SK-N-SH (cell line): ENCODE results near the gene FETUB. TPM values are rescaled to one million over a fixed set of nuclear protein-coding genes. Genes with fewer than 3 reads are reported as not detected.

Experiments used
- CTCF ChIA-PET: fragments of 300-600, 350-600 bp; formaldehyde crosslinking; extraction: SDS; loops from one replicate; lab custom pipeline; 2021; lab: Yijun Ruan, JAX
- POLR2A ChIA-PET: fragments of 350-600 bp; sonication (Branson Sonifier 250); formaldehyde crosslinking; extraction: SDS; loops from one replicate; lab custom pipeline; 2020; ENCODE audit warnings: antibody characterized with exemption, inconsistent platforms; lab: Yijun Ruan, JAX
- DNase-seq: peaks from one replicate; pipeline ENCODE4 v3.0.0; 2012
- H2AFZ ChIP-seq: fragments of 200-600 bp; sonication (generic); 2 replicates; pipeline ENCODE4 v1.8.1; 2016; ENCODE audit warnings: antibody characterized with exemption, mild to moderate bottlenecking, low read depth
- H3F3A ChIP-seq: fragments of 200-600 bp; sonication (generic); replicated peaks from 2 replicates; pipeline ENCODE3; 2016; ENCODE audit warnings: antibody characterized with exemption, mild to moderate bottlenecking; ENCODE audit not compliant: insufficient read depth
- H3K27ac ChIP-seq, 2 experiments: fragments of 200-500 bp in 1 of 2; fragments of 200-600 bp in 1 of 2; sonication (Bioruptor generic) in 1 of 2; sonication (generic), shearing (Covaris generic) in 1 of 2; 2 replicates each; pipeline versions ENCODE4 v1.5.1 to v1.6.1; 2014 to 2016; ENCODE audit warnings: low read depth in 2 of 2, inconsistent platforms in 1 of 2, low read length in 1 of 2, mild to moderate bottlenecking in 1 of 2, mixed read lengths in 1 of 2
- H3K27me3 ChIP-seq: fragments of 200-600 bp; sonication (generic), shearing (Covaris generic); 2 replicates; pipeline ENCODE4 v1.6.1; 2016; ENCODE audit warnings: mixed run types; ENCODE audit not compliant: insufficient read depth
- H3K36me3 ChIP-seq, 2 experiments: fragments of 200-500 bp in 1 of 2; fragments of 200-600 bp in 1 of 2; sonication (Bioruptor generic) in 1 of 2; sonication (generic) in 1 of 2; replicated peaks in 1 of 2; 2 replicates each; pipeline versions ENCODE3 to v1.5.1; 2014 to 2016; ENCODE audit warnings: low read length in 1 of 2, mild to moderate bottlenecking in 1 of 2; ENCODE audit not compliant: insufficient read depth in 2 of 2, control insufficient read depth in 1 of 2
- H3K4me1 ChIP-seq, 2 experiments: fragments of 200-500 bp in 1 of 2; fragments of 200-600 bp in 1 of 2; sonication (Bioruptor generic) in 1 of 2; sonication (generic), shearing (Covaris generic) in 1 of 2; 2 replicates each; pipeline versions ENCODE4 v1.5.1 to v1.6.1; 2014 to 2016; ENCODE audit warnings: low read depth in 1 of 2, low read length in 1 of 2, mixed run types in 1 of 2; ENCODE audit not compliant: insufficient read depth in 2 of 2, control insufficient read depth in 1 of 2
- H3K4me2 ChIP-seq: fragments of 200-600 bp; sonication (generic), shearing (Covaris generic); 2 replicates; pipeline ENCODE4 v1.6.1; 2017; ENCODE audit warnings: mixed run types
- H3K4me3 ChIP-seq, 2 experiments: fragments of 200-500 bp in 1 of 2; fragments of 200-600 bp in 1 of 2; sonication (Bioruptor generic) in 1 of 2; sonication (generic), shearing (Covaris generic) in 1 of 2; 2 replicates each; pipeline versions ENCODE4 v1.5.1 to v1.8.1; 2014 to 2016; ENCODE audit warnings: low read depth in 2 of 2, inconsistent platforms in 1 of 2, low read length in 1 of 2, mild to moderate bottlenecking in 1 of 2, mixed read lengths in 1 of 2, moderate library complexity in 1 of 2
- H3K79me2 ChIP-seq: fragments of 200-600 bp; sonication (generic); 2 replicates; pipeline ENCODE4 v1.8.1; 2017; ENCODE audit warnings: mild to moderate bottlenecking; ENCODE audit not compliant: insufficient read depth
- H3K9ac ChIP-seq: fragments of 200-600 bp; sonication (generic); 2 replicates; pipeline ENCODE4 v1.6.1; 2017; ENCODE audit warnings: mixed run types
- H3K9me2 ChIP-seq: fragments of 200-600 bp; sonication (generic); 2 replicates; pipeline ENCODE4 v1.6.1; 2017; ENCODE audit warnings: mixed run types
- H3K9me3 ChIP-seq: fragments of 200-600 bp; sonication (generic); 2 replicates; pipeline ENCODE4 v1.6.1; 2017; ENCODE audit warnings: mixed run types, mild to moderate bottlenecking, moderate library complexity
- H4K20me1 ChIP-seq: fragments of 200-600 bp; sonication (generic); 2 replicates; pipeline ENCODE4 v1.6.1; 2017; ENCODE audit warnings: mild to moderate bottlenecking, mixed run types; ENCODE audit not compliant: insufficient read depth
- EZH2phosphoT487 ChIP-seq: fragments of 200-600 bp; sonication (generic); IDR thresholded peaks from 2 replicates; pipeline ENCODE4 v1.6.1; 2017; ENCODE audit warnings: low read depth, mixed run types, mild to moderate bottlenecking, antibody characterized with exemption, moderate library complexity, borderline replicate concordance
- MEF2A ChIP-seq: IDR thresholded peaks from 2 replicates; pipeline ENCODE4 v1.4.0; 2012; ENCODE audit warnings: low read depth, borderline replicate concordance
- MXI1 ChIP-seq: IDR thresholded peaks from 2 replicates; pipeline ENCODE4 v1.6.1; 2012; ENCODE audit warnings: mild to moderate bottlenecking, low read depth, low read length, improper control_type of control experiment
- NRF1 ChIP-seq: IDR thresholded peaks from 2 replicates; pipeline ENCODE4 v1.6.1; 2012; ENCODE audit warnings: low read depth, mild to moderate bottlenecking, low read length
- RXRA ChIP-seq: IDR thresholded peaks from 2 replicates; pipeline ENCODE4 v1.4.0; 2012; ENCODE audit warnings: low read depth, mild to moderate bottlenecking, borderline replicate concordance
- SMC3 ChIP-seq: IDR thresholded peaks from 2 replicates; pipeline ENCODE4 v1.6.1; 2012; ENCODE audit warnings: low read depth, low read length, improper control_type of control experiment
- TAF1 ChIP-seq: IDR thresholded peaks from 2 replicates; pipeline ENCODE4 v1.6.1; 2012; ENCODE audit warnings: low read depth, mild to moderate bottlenecking, low read length, moderate library complexity, borderline replicate concordance
- TCF12 ChIP-seq: IDR thresholded peaks from 2 replicates; pipeline ENCODE4 v1.4.0; 2012
- TEAD4 ChIP-seq: IDR thresholded peaks from 2 replicates; pipeline ENCODE4 v1.4.0; 2012; ENCODE audit warnings: mild to moderate bottlenecking, borderline replicate concordance; ENCODE audit not compliant: insufficient read depth
- USF2 ChIP-seq: fragments of 150-350 bp; IDR thresholded peaks from 2 replicates; pipeline ENCODE4 v1.6.1; 2017; ENCODE audit warnings: antibody characterized with exemption, low read length, low read depth, borderline replicate concordance
- WGBS: methylation state at CpG from one replicate; pipeline ENCODE4 v1.1.6; 2017; ENCODE audit warnings: low lambda C conversion rate; 5-methylcytosine and 5-hydroxymethylcytosine counted together
- polyA plus RNA-seq, 3 experiments: library from polyadenylated mRNA; depleted of rRNA; stranded (reverse); fragments of >200 nt; gene quantifications; 2 replicates each; pipeline ENCODE4 v1.2.3, GENCODE V29; 2012
- TF ChIP-seq, protein P1 (sequence below): fragments of 200-600 bp; sonication (generic); IDR thresholded peaks from 2 replicates; pipeline ENCODE4 v1.6.1; 2017; ENCODE audit warnings: antibody characterized with exemption, mild to moderate bottlenecking, moderate library complexity
- TF ChIP-seq, protein P2 (sequence below): IDR thresholded peaks from 2 replicates; pipeline ENCODE4 v1.4.0; 2012; ENCODE audit warnings: low read depth

FETUB gene
- polyA plus RNA-seq, 1 of the 3 experiments (the other 2 are of a cell fraction), result 0.05 TPM

DNA sequence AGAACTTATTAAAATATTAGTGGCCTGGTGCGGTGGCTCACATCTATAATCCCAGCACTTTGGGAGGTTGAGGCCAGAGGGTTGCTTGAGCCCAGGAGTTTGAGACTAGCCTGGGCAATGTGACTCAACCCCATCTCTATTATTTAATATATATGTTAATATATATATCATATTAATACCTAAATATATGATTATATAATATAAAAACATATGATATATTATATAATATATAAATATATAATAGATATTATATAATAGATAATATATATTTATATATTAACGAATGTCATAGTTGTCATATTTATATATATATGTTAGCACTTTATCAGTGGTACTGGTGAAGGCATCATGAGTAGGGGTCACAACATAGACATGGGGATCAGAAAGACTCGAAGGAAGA is 30.9 kb downstream of the FETUB start:
- Histone ChIP-seq H3K4me1 (no peaks in the 10 kb centered on the region), H3K27me3 (peaks cover 20% of the 10 kb centered on the region; the same call in 1 of the 2 replicates), H2AFZ (no peak overlapping the region), H3K27ac (no peak overlapping the region), H3K9me2 (no peaks in the 10 kb centered on the region), H3K9me3 (no peaks in the 10 kb centered on the region), H3K9ac (no peak overlapping the region), H3F3A (no peaks in the 10 kb centered on the region), H3K79me2 (no peaks in the 10 kb centered on the region), H3K36me3 (no peaks in the 10 kb centered on the region), H3K4me2 (no peak overlapping the region), H4K20me1 (no peaks in the 10 kb centered on the region), H3K4me3 (no peak overlapping the region)
- TF ChIP-seq, protein P1, sequence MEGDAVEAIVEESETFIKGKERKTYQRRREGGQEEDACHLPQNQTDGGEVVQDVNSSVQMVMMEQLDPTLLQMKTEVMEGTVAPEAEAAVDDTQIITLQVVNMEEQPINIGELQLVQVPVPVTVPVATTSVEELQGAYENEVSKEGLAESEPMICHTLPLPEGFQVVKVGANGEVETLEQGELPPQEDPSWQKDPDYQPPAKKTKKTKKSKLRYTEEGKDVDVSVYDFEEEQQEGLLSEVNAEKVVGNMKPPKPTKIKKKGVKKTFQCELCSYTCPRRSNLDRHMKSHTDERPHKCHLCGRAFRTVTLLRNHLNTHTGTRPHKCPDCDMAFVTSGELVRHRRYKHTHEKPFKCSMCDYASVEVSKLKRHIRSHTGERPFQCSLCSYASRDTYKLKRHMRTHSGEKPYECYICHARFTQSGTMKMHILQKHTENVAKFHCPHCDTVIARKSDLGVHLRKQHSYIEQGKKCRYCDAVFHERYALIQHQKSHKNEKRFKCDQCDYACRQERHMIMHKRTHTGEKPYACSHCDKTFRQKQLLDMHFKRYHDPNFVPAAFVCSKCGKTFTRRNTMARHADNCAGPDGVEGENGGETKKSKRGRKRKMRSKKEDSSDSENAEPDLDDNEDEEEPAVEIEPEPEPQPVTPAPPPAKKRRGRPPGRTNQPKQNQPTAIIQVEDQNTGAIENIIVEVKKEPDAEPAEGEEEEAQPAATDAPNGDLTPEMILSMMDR, result no peak
- TF ChIP-seq TEAD4 (no peak), USF2 (no peak), MXI1 (no peak)
- ChIA-PET CTCF (no interaction called here), POLR2A (no interaction called here)
- no peak for DNase-seq
- WGBS, result 28% methylated on average over 3 of the region's 3 CpGs

- H3K9ac ChIP-seq, result no peak overlapping the region
- no peaks in the 10 kb centered on the region for H3K9me2 ChIP-seq
- H3K4me1 ChIP-seq, result no peaks in the 10 kb centered on the region
- no peaks in the 10 kb centered on the region for H3F3A ChIP-seq
- ChIA-PET POLR2A (no interaction called here), CTCF (interaction anchor here (0.6 to 0.9 kb wide), 2 partner anchors 19 to 25 kb away, joined by 3 to 4 read pairs; no protein-coding TSS in a partner anchor)
- H2AFZ ChIP-seq, result no peak overlapping the region
- H3K27me3 ChIP-seq, result peaks cover 14% of the 10 kb centered on the region; the same call in 1 of the 2 replicates
- H3K27ac ChIP-seq, result no peak overlapping the region
- no peaks in the 10 kb centered on the region for H4K20me1 ChIP-seq
- DNase-seq, result no peak
- H3K4me2 ChIP-seq, result no peak overlapping the region
- H3K36me3 ChIP-seq, result no peaks in the 10 kb centered on the region
- TF ChIP-seq, protein P2, sequence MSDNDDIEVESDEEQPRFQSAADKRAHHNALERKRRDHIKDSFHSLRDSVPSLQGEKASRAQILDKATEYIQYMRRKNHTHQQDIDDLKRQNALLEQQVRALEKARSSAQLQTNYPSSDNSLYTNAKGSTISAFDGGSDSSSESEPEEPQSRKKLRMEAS, result no peak
- TF ChIP-seq MEF2A (no peak), EZH2phosphoT487 (no peak), SMC3 (no peak), TAF1 (no peak), TCF12 (no peak), NRF1 (no peak), RXRA (no peak)
- TF ChIP-seq, protein P1, result no peak
- H3K9me3 ChIP-seq, result no peaks in the 10 kb centered on the region
- H3K4me3 ChIP-seq, result no peak overlapping the region
- no peaks in the 10 kb centered on the region for H3K79me2 ChIP-seq
Observed at GRCh38 chr3:186678604-186679003, 38.4 kb downstream of the FETUB start.
